ENCODE results near the gene RAD51B. TPM values are rescaled to one million over a fixed set of nuclear protein-coding genes. Genes with fewer than 3 reads are reported as not detected.

RAD51B gene
- total RNA-seq, 4 donors from 2014 or later: 5.0 to 31.8 (median 20.6) TPM

GRCh38 chr14:68327231-68327630 lies 507.7 kb downstream of the RAD51B start:
- TF ChIP-seq EP300 (IDR thresholded peaks at IDR 0.05; ENCODE audit: low read depth) (no peak), POLR2A (IDR thresholded peaks at IDR 0.05) (no peak), POLR2AphosphoS5 (IDR thresholded peaks at IDR 0.05) (no peak), CTCF (IDR thresholded peaks at IDR 0.05) (no peak)
- Histone ChIP-seq H3K36me3 (no peaks in the 10 kb centered on the region), H3K27me3 (no peaks in the 10 kb centered on the region), H3K4me3 (no peak overlapping the region), H3K27ac (no peak overlapping the region), H3K4me1 (peaks cover 0 to 9% (median 1%) of the 10 kb centered on the region in 4 donors), H3K9me3 (no peaks in the 10 kb centered on the region)
- 73 to 92% methylated on average over 3 of the region's 3 CpGs for WGBS, 2 donors (ENCODE audit: low coverage in 1 of 2)
- DNase-seq: no peak
- in situ Hi-C loops (cut with MboI; ENCODE audit: low pct_ligation_motif_present in 1 of 4, low pct_unique_long_range_greater_than_20kb in 1 of 4, low sequenced_read_pairs in 3 of 4): no loop called here
- intact Hi-C loops (cut with DNase I; ENCODE audit: low total_unique reads): no loop called here

- whole genome bisulfite sequencing, 2 donors (ENCODE audit: low coverage in 1 of 2): 77 to 100% methylated on average over 1 to 3 of the region's 3 CpGs
- TF ChIP-seq EP300 (IDR thresholded peaks at IDR 0.05; ENCODE audit: low read depth): no peak
- TF ChIP-seq CTCF (IDR thresholded peaks at IDR 0.05): no peak
- TF ChIP-seq POLR2AphosphoS5 (IDR thresholded peaks at IDR 0.05): no peak
- no peak for TF ChIP-seq POLR2A (IDR thresholded peaks at IDR 0.05)
- intact Hi-C loops (cut with DNase I; ENCODE audit: low total_unique reads) (no loop called here), in situ Hi-C loops (cut with MboI; ENCODE audit: low pct_ligation_motif_present in 1 of 4, low pct_unique_long_range_greater_than_20kb in 1 of 4, low sequenced_read_pairs in 3 of 4) (no loop called here)
- no peak overlapping the region for H3K4me3 ChIP-seq
- no peaks in the 10 kb centered on the region for H3K9me3 ChIP-seq
- H3K27me3 ChIP-seq: no peaks in the 10 kb centered on the region
- DNase-seq: no peak
- peaks cover 0 to 13% (median 2%) of the 10 kb centered on the region in 4 donors for H3K4me1 ChIP-seq
- H3K27ac ChIP-seq: no peak overlapping the region
- no peaks in the 10 kb centered on the region for H3K36me3 ChIP-seq
These were observed 508.9 kb downstream of the RAD51B start for GRCh38 chr14:68328509-68328908.

- in situ Hi-C loops (cut with MboI; ENCODE audit: low pct_ligation_motif_present in 1 of 4, low pct_unique_long_range_greater_than_20kb in 1 of 4, low sequenced_read_pairs in 3 of 4): no loop called here
- H3K36me3 ChIP-seq: no peaks in the 10 kb centered on the region
- H3K27me3 ChIP-seq: no peaks in the 10 kb centered on the region
- intact Hi-C loops (cut with DNase I; ENCODE audit: low total_unique reads): no loop called here
- no peaks in the 10 kb centered on the region for H3K9me3 ChIP-seq
- H3K4me1 ChIP-seq: peaks cover 0 to 8% (median 2%) of the 10 kb centered on the region in 4 donors
- H3K4me3 ChIP-seq: no peak overlapping the region
- no peak for TF ChIP-seq EP300 (IDR thresholded peaks at IDR 0.05; ENCODE audit: low read depth)
- no peak for TF ChIP-seq POLR2AphosphoS5 (IDR thresholded peaks at IDR 0.05)
- no peak for TF ChIP-seq CTCF (IDR thresholded peaks at IDR 0.05)
- TF ChIP-seq POLR2A (IDR thresholded peaks at IDR 0.05): no peak
- H3K27ac ChIP-seq: no peak overlapping the region
- 91 to 93% methylated on average over 2 of the region's 2 CpGs for WGBS, 2 donors (ENCODE audit: low coverage in 1 of 2)
- no peak for DNase-seq
These were observed 511.8 kb downstream of the RAD51B start for GRCh38 chr14:68331426-68331825.

- H3K27ac ChIP-seq: peak overlapping the region in 1 of 4 donors; percentile 9
- H3K9me3 ChIP-seq: no peaks in the 10 kb centered on the region
- H3K4me3 ChIP-seq: no peak overlapping the region
- no peak for DNase-seq
- no peaks in the 10 kb centered on the region for H3K36me3 ChIP-seq
- TF ChIP-seq CTCF (IDR thresholded peaks at IDR 0.05) (no peak), POLR2AphosphoS5 (IDR thresholded peaks at IDR 0.05) (no peak), POLR2A (IDR thresholded peaks at IDR 0.05) (no peak), EP300 (IDR thresholded peaks at IDR 0.05; ENCODE audit: low read depth) (no peak)
- in situ Hi-C loops (cut with MboI; ENCODE audit: low pct_ligation_motif_present in 1 of 4, low pct_unique_long_range_greater_than_20kb in 1 of 4, low sequenced_read_pairs in 3 of 4): no loop called here
- 79 to 86% methylated on average over 1 of the region's 1 CpG for WGBS, 2 donors (ENCODE audit: low coverage in 1 of 2)
- no peaks in the 10 kb centered on the region for H3K27me3 ChIP-seq
- peaks cover 0 to 8% (median 2%) of the 10 kb centered on the region in 4 donors for H3K4me1 ChIP-seq
- intact Hi-C loops (cut with DNase I; ENCODE audit: low total_unique reads): no loop called here
These were observed 512.4 kb downstream of the RAD51B start for GRCh38 chr14:68331991-68332390.
